K562 (cell line): ENCODE results near the gene GFOD1. TPM values are rescaled to one million over a fixed set of nuclear protein-coding genes. Genes with fewer than 3 reads are reported as not detected.

Experiments used
- ATAC-seq: fragments of 200-7000 bp; cut with Tn5 transposase; 3 replicates; pipeline ENCODE4 v1.9.1; 2020; ENCODE audit warnings: moderate library complexity
- BruUV-seq: library from RNA; stranded (reverse); fragments of 400-500 nt; replicated peaks from 2 replicates; lab custom pipeline; 2021; lab: Mats Ljungman, UMichigan
- CTCF ChIA-PET: fragments of 300-600 bp; formaldehyde crosslinking; extraction: SDS; loops from one replicate; lab custom pipeline; 2021; ENCODE audit warnings: low intra/inter-chr PET ratio; lab: Yijun Ruan, JAX
- POLR2A ChIA-PET: fragments of 300-600, 350-650 bp; sonication (Branson Sonifier 250); formaldehyde crosslinking; extraction: SDS; loops from one replicate; lab custom pipeline; 2021; ENCODE audit warnings: antibody characterized with exemption, inconsistent platforms; lab: Yijun Ruan, JAX
- DNase-seq, 4 experiments: peaks; one replicate each; pipeline versions ENCODE4 v3.0.0 to v3.0.0-alpha.2; 2011 to 2018; ENCODE audit warnings: low spot score in 3 of 4, mixed read lengths in 3 of 4; ENCODE audit errors: extremely low read depth in 1 of 4
- FAIRE-seq: peaks from 2 replicates; lab custom pipeline; 2011; peaks lifted over from hg19 to GRCh38; lab: Jason Lieb, UNC
- H2AFZ ChIP-seq: 2 replicates; pipeline ENCODE4 v1.6.0; 2011; ENCODE audit warnings: low read depth, low read length, control low read depth, inconsistent platforms
- H3K27ac ChIP-seq: fragments of 200-600 bp; 3 replicates; pipeline ENCODE4 v1.8.0; 2011; ENCODE audit warnings: low read depth, mild to moderate bottlenecking, control low read depth, inconsistent platforms, low read length, moderate library complexity, mixed read lengths; ENCODE audit errors: extremely low read depth
- H3K27me3 ChIP-seq, 2 experiments: fragments of 300-600 bp in 1 of 2; 2 replicates in 1 of 2; 3 replicates in 1 of 2; pipeline versions ENCODE4 v1.6.0 to v1.8.0; 2011; ENCODE audit warnings: inconsistent platforms in 2 of 2, low read length in 2 of 2, mild to moderate bottlenecking in 1 of 2, mixed read lengths in 1 of 2, moderate library complexity in 1 of 2; ENCODE audit not compliant: control insufficient read depth in 2 of 2, insufficient read depth in 2 of 2
- H3K36me3 ChIP-seq: fragments of 300-600 bp; 3 replicates; pipeline ENCODE4 v1.8.0; 2011; ENCODE audit warnings: mild to moderate bottlenecking, low read length, inconsistent platforms; ENCODE audit not compliant: control insufficient read depth, insufficient read depth
- H3K4me1 ChIP-seq, 2 experiments: fragments of 200-600 bp in 1 of 2; replicated peaks in 1 of 2; 2 replicates in 1 of 2; 3 replicates in 1 of 2; pipeline versions ENCODE4 v1.5.1 to v1.8.0; 2011; ENCODE audit warnings: inconsistent platforms in 2 of 2, low read length in 2 of 2, mild to moderate bottlenecking in 1 of 2, mixed read lengths in 1 of 2, moderate library complexity in 1 of 2; ENCODE audit not compliant: control insufficient read depth in 2 of 2, insufficient read depth in 2 of 2
- H3K4me2 ChIP-seq: 2 replicates; pipeline ENCODE4 v1.6.1; 2011; ENCODE audit warnings: low read length, control low read depth, inconsistent platforms, mixed read lengths; ENCODE audit not compliant: insufficient read depth
- H3K4me3 ChIP-seq: fragments of 200-600 bp; sonication (generic), shearing (Covaris generic); 2 replicates; pipeline ENCODE4 v1.5.1; 2016; ENCODE audit warnings: control low read depth, inconsistent platforms
- H3K79me2 ChIP-seq: fragments of 200-600 bp; 3 replicates; pipeline ENCODE4 v1.8.0; 2011; ENCODE audit warnings: low read length, inconsistent platforms; ENCODE audit not compliant: control insufficient read depth, insufficient read depth
- H3K9ac ChIP-seq, 2 experiments: 2 replicates each; pipeline versions ENCODE4 v1.6.0 to v1.6.1; 2011; ENCODE audit warnings: low read depth in 2 of 2, low read length in 2 of 2, control low read depth in 1 of 2, inconsistent platforms in 1 of 2, mild to moderate bottlenecking in 1 of 2, mixed read lengths in 1 of 2; ENCODE audit not compliant: insufficient read depth in 1 of 2
- H3K9me1 ChIP-seq: one replicate; pipeline ENCODE4 v1.6.0; 2011; ENCODE audit warnings: inconsistent platforms, mild to moderate bottlenecking, low read length, moderate library complexity; ENCODE audit not compliant: control insufficient read depth, insufficient read depth
- H3K9me3 ChIP-seq: replicated peaks from 2 replicates; pipeline ENCODE4 v1.5.1; 2011; ENCODE audit warnings: low read depth, low read length, inconsistent platforms; ENCODE audit not compliant: control insufficient read depth, insufficient read depth
- H4K20me1 ChIP-seq: replicated peaks from 2 replicates; pipeline ENCODE4 v1.6.1; 2011; ENCODE audit warnings: low read length, inconsistent platforms, mixed read lengths; ENCODE audit not compliant: control insufficient read depth, insufficient read depth
- CBX1 ChIP-seq: sonication (generic); IDR thresholded peaks from 2 replicates; pipeline ENCODE4 v1.6.1; 2016; ENCODE audit warnings: antibody characterized with exemption, low read depth, mild to moderate bottlenecking
- E2F5 ChIP-seq: sonication (generic); formaldehyde crosslinking; IDR thresholded peaks from 2 replicates; pipeline ENCODE4 v1.8.0; 2022; ENCODE audit warnings: mild to moderate bottlenecking, missing genetic modification reagents
- MIER1 ChIP-seq: fragments of 450-650 bp; IDR thresholded peaks from 2 replicates; pipeline ENCODE4 v1.6.1; 2016; ENCODE audit warnings: antibody characterized with exemption, mild to moderate bottlenecking, low read depth
- PHF20 ChIP-seq: fragments of 450-650 bp; IDR thresholded peaks from 2 replicates; pipeline ENCODE4 v1.6.1; 2018; ENCODE audit not compliant: partially characterized antibody
- SLC30A9 ChIP-seq: fragments of 250-450 bp; sonication (Bioruptor Pico); IDR thresholded peaks from 2 replicates; pipeline ENCODE4 v1.8.0; 2022; ENCODE audit warnings: mild to moderate bottlenecking, moderate library complexity
- SRF ChIP-seq, 2 experiments: fragments of 250-450, 450-650 bp in 1 of 2; sonication (Bioruptor Pico) in 1 of 2; sonication (generic) in 1 of 2; formaldehyde crosslinking; IDR thresholded peaks; 2 replicates each; pipeline versions ENCODE4 v1.5.0 to v1.5.1; 2020 to 2022; ENCODE audit warnings: mild to moderate bottlenecking in 1 of 2, missing genetic modification reagents in 1 of 2
- STAT5B ChIP-seq: fragments of 250-450 bp; sonication (Bioruptor Pico); IDR thresholded peaks from 2 replicates; pipeline ENCODE4 v1.8.0; 2021; ENCODE audit warnings: mild to moderate bottlenecking, inconsistent platforms
- THRA ChIP-seq: fragments of 450-650 bp; IDR thresholded peaks from 2 replicates; pipeline ENCODE4 v1.6.1; 2017; ENCODE audit warnings: mild to moderate bottlenecking, moderate library complexity
- ZNF764 ChIP-seq: fragments of 250-450 bp; sonication (Bioruptor Pico); IDR thresholded peaks from 2 replicates; pipeline ENCODE4 v1.4.0; 2020; ENCODE audit warnings: low read depth, mild to moderate bottlenecking, moderate library complexity
- WGBS: fragments of 100-300 bp; shearing (Covaris generic); methylation state at CpG from one replicate; pipeline ENCODE4 v1.1.6; 2016; ENCODE audit warnings: low coverage, mixed read lengths; ENCODE audit not compliant: insufficient coverage; ENCODE audit errors: missing lambda C conversion rate; 5-methylcytosine and 5-hydroxymethylcytosine counted together
- in situ Hi-C: fragments of 300-500 bp; cut with MboI; formaldehyde crosslinking; loops from 4 replicates; pipeline ENCODE4 v1.15.0; 2018; ENCODE audit warnings: inconsistent platforms, mixed read lengths
- intact Hi-C: fragments of 100-400 bp; cut with micrococcal nuclease; formaldehyde crosslinking; loops from 2 replicates; pipeline ENCODE4 v1.14.2; 2022
- polyA plus RNA-seq, 8 experiments: library from polyadenylated mRNA; depleted of rRNA in 4 of 8; stranded (reverse) in 5 of 8; unstranded in 3 of 8; fragments of >200 nt; fragmentation: Nextera tagmentation in 2 of 8; fragmentation: Illumina TruSeq in 1 of 8; extraction: Ambion mirVana in 2 of 8; extraction: Trizol in 1 of 8; gene quantifications; 2 replicates each; pipeline versions ENCODE4 v1.2.1 to v1.2.3, GENCODE V29; 2011 to 2014; ENCODE audit warnings: inconsistent platforms in 1 of 8, missing spikeins in 1 of 8
- total RNA-seq, 7 experiments: library from RNA; depleted of rRNA in 6 of 7; stranded (reverse); fragments of >200 nt in 6 of 7; fragmentation: Illumina TruSeq in 2 of 7; extraction: Trizol in 2 of 7; gene quantifications; 2 replicates each; pipeline versions ENCODE4 v1.2.1 to v1.2.3, GENCODE V29; 2011 to 2021; ENCODE audit warnings: low replicate concordance in 1 of 7

The GFOD1 gene
- total and polyA plus RNA-seq, 9 of the 15 experiments (the other 6 are each of a cell fraction or from before 2014, with no cell fraction given) = 3.8 to 12.0 (median 8.2) TPM

- Histone ChIP-seq H3K4me1 (peaks cover 3 to 4% of the 10 kb centered on the region in 2 experiments; a peak in 3 of 5 replicates), H3K9ac (no peak overlapping the region), H2AFZ (no peak overlapping the region), H3K27me3 (no peaks in the 10 kb centered on the region), H3K4me2 (no peak overlapping the region), H3K27ac (no peak overlapping the region), H4K20me1 (no peaks in the 10 kb centered on the region), H3K79me2 (no peaks in the 10 kb centered on the region), H3K9me3 (no peaks in the 10 kb centered on the region), H3K9me1 (no peaks in the 10 kb centered on the region), H3K4me3 (no peak overlapping the region), H3K36me3 (no peaks in the 10 kb centered on the region)
- TF ChIP-seq PHF20 = no peak
- TF ChIP-seq SRF (CRISPR knock-in tag; IDR thresholded peaks at IDR 0.05) = no peak
- TF ChIP-seq THRA = no peak
- no peak for TF ChIP-seq E2F5 (CRISPR knock-in tag)
- TF ChIP-seq CBX1 = no peak
- TF ChIP-seq MIER1 = no peak
- no peak for TF ChIP-seq STAT5B
- no peak for TF ChIP-seq ZNF764 (CRISPR knock-in tag)
- no peak for TF ChIP-seq SLC30A9 (CRISPR knock-in tag)
- intact Hi-C loops = no loop called here
- DNase-seq (no peak), ATAC-seq (no peak), FAIRE-seq (no peak)
- 37% methylated on average over 3 of the region's 3 CpGs for WGBS
- in situ Hi-C loops = no loop called here
- BruUV-seq = no TSS peak
- ChIA-PET CTCF (no interaction called here), POLR2A (no interaction called here)
These were observed 62.0 kb downstream of the GFOD1 start for GRCh38 chr6:13425270-13425873.
